Kidney (tissue), 14 donors: ENCODE measurements around the gene TXNDC17. TPM values are rescaled to one million over a fixed set of nuclear protein-coding genes. Genes with fewer than 3 reads are reported as not detected.
A peak's percentile ranks its signal among the peaks of the same experiment; 100 is the strongest.
"Not testable (repeated sequence)": the region's sequence is repeated elsewhere in the genome, so short reads cannot be mapped to it uniquely, and the experiment has no call there.

Experiments
- DNase-seq, 5 donors: peaks; one replicate each; pipeline ENCODE4 v3.0.0-alpha.2; 2013 to 2020
- FAIRE-seq: peaks from 2 replicates; lab custom pipeline; 2012; peaks lifted over from hg19 to GRCh38; lab: Jason Lieb, UNC
- H3K27ac ChIP-seq, 2 donors: one replicate each; pipeline ENCODE4 v1.7.0; 2013; ENCODE audit warnings: low read depth in 2 of 2, low read length in 2 of 2, inconsistent platforms in 1 of 2
- H3K27me3 ChIP-seq: one replicate; pipeline ENCODE4 v1.7.1; 2013; ENCODE audit warnings: low read length, inconsistent platforms; ENCODE audit not compliant: control insufficient read depth, insufficient read depth
- H3K36me3 ChIP-seq, 3 donors: one replicate each; pipeline versions ENCODE4 v1.7.0 to v1.7.1; 2013; ENCODE audit warnings: low read length in 3 of 3, control low read depth in 1 of 3, inconsistent platforms in 1 of 3; ENCODE audit not compliant: insufficient read depth in 3 of 3, control insufficient read depth in 2 of 3
- H3K4me1 ChIP-seq, 3 donors: one replicate each; pipeline versions ENCODE4 v1.7.0 to v1.7.1; 2013; ENCODE audit warnings: low read length in 3 of 3, inconsistent platforms in 1 of 3, low read depth in 1 of 3; ENCODE audit not compliant: control insufficient read depth in 2 of 3, insufficient read depth in 2 of 3
- H3K4me3 ChIP-seq, 3 donors: one replicate each; pipeline versions ENCODE4 v1.7.0 to v1.8.1; 2013; ENCODE audit warnings: low read length in 3 of 3, control low read depth in 1 of 3, inconsistent platforms in 1 of 3
- H3K9ac ChIP-seq, 3 donors: one replicate each; pipeline versions ENCODE4 v1.7.0 to v1.7.1; 2013; ENCODE audit warnings: low read length in 3 of 3, control low read depth in 1 of 3, inconsistent platforms in 1 of 3
- H3K9me3 ChIP-seq, 3 donors: one replicate each; pipeline versions ENCODE4 v1.7.0 to v1.7.1; 2013; ENCODE audit warnings: low read length in 3 of 3, control low read depth in 1 of 3, inconsistent platforms in 1 of 3; ENCODE audit not compliant: control insufficient read depth in 2 of 3, insufficient read depth in 1 of 3
- intact Hi-C: fragments of 100-400 bp; cut with DNase I; formaldehyde crosslinking; loops from one replicate; pipeline ENCODE4 v1.11.1; 2022
- polyA plus RNA-seq: library from polyadenylated mRNA; stranded (reverse); fragments of 350-450 nt; fragmentation: Illumina TruSeq; extraction: RNeasy Lipid Tissue Mini Kit (QIAGEN cat#74804); gene quantifications from one replicate; pipeline ENCODE4 v1.2.3, GENCODE V29; 2014; ENCODE audit warnings: low read depth, low replicate concordance; ENCODE audit not compliant: insufficient read depth
- total RNA-seq: library from RNA; stranded (reverse); fragmentation: NEBNext Ultra II Directional; extraction: Animal tissue kit (Norgen Biotek cat#: 25700); gene quantifications from one replicate; pipeline ENCODE4 v1.2.1, GENCODE V29; 2021
- TF ChIP-seq, protein P1 (sequence below): IDR thresholded peaks from 3 replicates; pipeline ENCODE4 v1.5.1; 2012; ENCODE audit warnings: mild to moderate bottlenecking, moderate library complexity, borderline replicate concordance; ENCODE audit not compliant: insufficient read depth; ENCODE audit errors: extremely low read depth
- donor health status: control.
- donor health status: control.
- donor health status: control.
- donor health status: control.
- donor health status: control.
- donor health status: DM: yes; HTN: yes; CAD: no.
- donor health status: Normal renal cell carcinoma (clear cell type).

The TXNDC17 gene
- total and polyA plus RNA-seq, 2 donors from 2014 or later, result 56.7 to 394 TPM

DNA sequence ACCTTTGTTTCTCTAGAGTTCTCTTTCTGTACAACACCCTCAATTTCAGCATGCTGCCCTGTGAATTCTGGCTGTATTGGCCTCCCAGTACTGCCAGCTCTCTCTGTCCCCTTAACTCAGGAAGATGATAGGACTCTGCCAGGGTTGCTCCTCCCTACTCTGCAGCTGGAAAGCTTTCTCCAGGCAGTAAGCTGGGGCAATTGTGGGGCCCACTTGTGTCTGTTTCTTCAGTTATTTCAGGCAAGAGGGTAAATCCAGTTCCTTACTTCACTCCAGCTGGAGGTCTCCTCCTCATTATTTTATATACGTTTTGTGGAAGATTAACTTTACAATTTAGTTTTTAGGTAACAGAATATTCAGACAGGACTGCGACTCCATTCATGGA, 20.6 kb downstream of the TXNDC17 start:
- TF ChIP-seq, protein P1, sequence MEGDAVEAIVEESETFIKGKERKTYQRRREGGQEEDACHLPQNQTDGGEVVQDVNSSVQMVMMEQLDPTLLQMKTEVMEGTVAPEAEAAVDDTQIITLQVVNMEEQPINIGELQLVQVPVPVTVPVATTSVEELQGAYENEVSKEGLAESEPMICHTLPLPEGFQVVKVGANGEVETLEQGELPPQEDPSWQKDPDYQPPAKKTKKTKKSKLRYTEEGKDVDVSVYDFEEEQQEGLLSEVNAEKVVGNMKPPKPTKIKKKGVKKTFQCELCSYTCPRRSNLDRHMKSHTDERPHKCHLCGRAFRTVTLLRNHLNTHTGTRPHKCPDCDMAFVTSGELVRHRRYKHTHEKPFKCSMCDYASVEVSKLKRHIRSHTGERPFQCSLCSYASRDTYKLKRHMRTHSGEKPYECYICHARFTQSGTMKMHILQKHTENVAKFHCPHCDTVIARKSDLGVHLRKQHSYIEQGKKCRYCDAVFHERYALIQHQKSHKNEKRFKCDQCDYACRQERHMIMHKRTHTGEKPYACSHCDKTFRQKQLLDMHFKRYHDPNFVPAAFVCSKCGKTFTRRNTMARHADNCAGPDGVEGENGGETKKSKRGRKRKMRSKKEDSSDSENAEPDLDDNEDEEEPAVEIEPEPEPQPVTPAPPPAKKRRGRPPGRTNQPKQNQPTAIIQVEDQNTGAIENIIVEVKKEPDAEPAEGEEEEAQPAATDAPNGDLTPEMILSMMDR, result no peak
- DNase-seq (no peak), FAIRE-seq (no peak)
- no peak overlapping the region for H3K9ac ChIP-seq
- no peak overlapping the region for H3K4me3 ChIP-seq
- no peaks in the 10 kb centered on the region for H3K36me3 ChIP-seq
- H3K27ac ChIP-seq, result no peak overlapping the region
- H3K4me1 ChIP-seq, result no peaks in the 10 kb centered on the region
- intact Hi-C loops, result no loop called here
- H3K9me3 ChIP-seq, result no peaks in the 10 kb centered on the region
- no peaks in the 10 kb centered on the region for H3K27me3 ChIP-seq

DNA sequence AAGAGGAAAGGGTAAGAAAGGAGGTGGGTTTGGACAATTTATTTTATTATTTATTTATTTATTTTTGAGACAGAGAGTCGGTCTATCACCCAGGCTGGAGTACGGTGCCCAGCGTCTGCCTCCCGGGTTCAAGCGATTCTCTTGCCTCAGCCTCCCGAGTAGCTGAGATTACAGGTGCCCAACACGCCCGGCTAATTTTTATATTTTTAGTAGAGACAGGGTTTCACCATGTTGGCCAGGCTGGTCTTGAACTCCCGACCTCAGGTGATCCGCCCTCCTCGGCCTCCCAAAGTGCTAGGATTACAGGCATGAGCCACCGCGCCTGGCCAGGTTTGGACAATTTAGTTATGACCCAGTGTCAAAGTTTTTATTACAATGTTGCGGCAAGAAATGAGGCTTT, 22.3 kb downstream of the TXNDC17 start:
- H3K9ac ChIP-seq, intact Hi-C loops, H3K27ac ChIP-seq, H3K4me1 ChIP-seq, FAIRE-seq, H3K9me3 ChIP-seq, H3K36me3 ChIP-seq, DNase-seq, H3K4me3 ChIP-seq, H3K27me3 ChIP-seq: not testable (repeated sequence)

DNA sequence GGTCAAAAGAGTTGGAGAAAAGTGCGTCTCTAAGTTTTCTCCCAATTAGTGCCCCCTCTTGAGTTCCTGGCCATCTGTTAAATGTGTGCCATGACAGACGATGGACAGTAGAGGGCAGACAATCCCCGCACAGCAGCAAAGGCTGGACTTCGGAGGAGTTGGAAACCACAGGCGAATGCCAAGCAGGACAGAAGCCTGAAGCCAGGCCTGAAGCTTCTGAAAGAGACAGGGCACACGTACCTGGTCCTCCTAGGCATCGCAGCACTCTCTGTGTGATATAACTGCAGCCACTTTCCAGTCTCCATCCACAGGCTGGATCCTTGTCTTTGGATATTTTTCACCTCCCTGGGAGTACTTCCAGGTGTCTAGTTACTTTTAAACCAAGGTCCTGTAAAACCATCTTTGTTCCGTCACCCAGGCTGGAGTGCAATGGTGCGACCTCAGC, 25.2 kb downstream of the TXNDC17 start:
- Histone ChIP-seq H3K4me3 (no peak overlapping the region), H3K9ac (no peak overlapping the region), H3K36me3 (no peaks in the 10 kb centered on the region), H3K9me3 (no peaks in the 10 kb centered on the region), H3K27ac (no peak overlapping the region), H3K27me3 (no peaks in the 10 kb centered on the region), H3K4me1 (no peaks in the 10 kb centered on the region)
- DNase-seq, result peak; percentile 79 to 91 (median 86)
- peak; percentile 61 for FAIRE-seq
- intact Hi-C loops, result no loop called here
- TF ChIP-seq, protein P1, result peak; percentile 92

DNA sequence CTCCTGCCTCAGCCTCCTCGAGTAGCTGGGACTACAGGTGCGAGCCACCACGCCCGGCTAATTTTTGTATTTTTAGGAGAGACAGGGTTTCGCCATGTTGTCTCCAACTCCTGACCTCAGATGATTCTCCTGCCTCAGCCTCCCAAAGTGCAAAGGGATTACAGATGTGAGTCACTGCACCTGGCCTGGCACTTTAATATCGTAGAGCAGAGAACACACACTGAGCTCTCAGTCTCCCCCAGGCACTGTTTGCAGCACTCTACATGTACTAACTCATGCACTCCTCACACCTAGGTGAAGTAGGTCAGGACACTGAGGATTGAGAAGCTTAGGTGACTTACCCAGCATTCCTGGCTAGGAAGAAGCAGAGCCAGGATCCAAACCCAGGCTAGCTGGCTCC, 25.7 kb downstream of the TXNDC17 start:
- Histone ChIP-seq H3K36me3 (no peaks in the 10 kb centered on the region), H3K27me3 (no peaks in the 10 kb centered on the region), H3K4me1 (no peaks in the 10 kb centered on the region), H3K9me3 (no peaks in the 10 kb centered on the region), H3K4me3 (no peak overlapping the region), H3K9ac (no peak overlapping the region), H3K27ac (no peak overlapping the region)
- FAIRE-seq (no peak), DNase-seq (no peak)
- intact Hi-C loops, result no loop called here
- TF ChIP-seq, protein P1, result no peak
